Activated CD8-positive, alpha-beta T cell treated with anti-CD3 and anti-CD28 coated beads, Interleukin-2, amount 10 ng/mL, durations not matched to agents 7 days and 5 days (primary cell): ENCODE results near the gene UBE2J1. TPM values are rescaled to one million over a fixed set of nuclear protein-coding genes. Genes with fewer than 3 reads are reported as not detected.
"Not testable (repeated sequence)": the region's sequence is repeated elsewhere in the genome, so short reads cannot be mapped to it uniquely, and the experiment has no call there.

Source experiments
- ATAC-seq: fragments of 150-1000 bp; cut with Tn5 transposase; one replicate; pipeline ENCODE4 v1.10.0; 2021; ENCODE audit warnings: moderate library complexity
- CTCF ChIA-PET: fragments of 350-600 bp; sonication (Branson Sonifier 250); formaldehyde crosslinking; loops from one replicate; lab custom pipeline; 2021; ENCODE audit warnings: antibody characterized with exemption; lab: Charles Lee
- POLR2A ChIA-PET: fragments of 350-600 bp; sonication (Branson Sonifier 250); formaldehyde crosslinking; loops from one replicate; lab custom pipeline; 2021; ENCODE audit warnings: antibody characterized with exemption; lab: Charles Lee
- DNase-seq: peaks from one replicate; pipeline ENCODE4 v3.0.0-alpha.2; 2020
- H3K27ac Mint-ChIP-seq: one replicate; pipeline ENCODE4 v1.8.0; 2021; ENCODE audit warnings: mild to moderate bottlenecking, mixed read lengths
- H3K27me3 Mint-ChIP-seq: one replicate; pipeline ENCODE4 v1.8.0; 2021; ENCODE audit warnings: low read depth, mixed read lengths
- H3K36me3 Mint-ChIP-seq: one replicate; pipeline ENCODE4 v1.8.0; 2021; ENCODE audit warnings: low read depth, mixed read lengths
- H3K4me1 Mint-ChIP-seq: one replicate; pipeline ENCODE4 v1.8.0; 2021; ENCODE audit warnings: low read depth, mixed read lengths
- H3K4me3 Mint-ChIP-seq: one replicate; pipeline ENCODE4 v1.8.0; 2021; ENCODE audit warnings: mild to moderate bottlenecking, mixed read lengths
- H3K9me3 Mint-ChIP-seq: one replicate; pipeline ENCODE4 v1.8.0; 2022; ENCODE audit warnings: mixed read lengths; ENCODE audit not compliant: insufficient read depth
- total RNA-seq, 2 experiments: library from RNA; stranded (reverse); gene quantifications; one replicate each; pipeline ENCODE4 v1.2.3, GENCODE V29; 2021

The UBE2J1 gene
- total RNA-seq, 2 experiments from 2014 or later, result 30.1 to 30.3 TPM

DNA sequence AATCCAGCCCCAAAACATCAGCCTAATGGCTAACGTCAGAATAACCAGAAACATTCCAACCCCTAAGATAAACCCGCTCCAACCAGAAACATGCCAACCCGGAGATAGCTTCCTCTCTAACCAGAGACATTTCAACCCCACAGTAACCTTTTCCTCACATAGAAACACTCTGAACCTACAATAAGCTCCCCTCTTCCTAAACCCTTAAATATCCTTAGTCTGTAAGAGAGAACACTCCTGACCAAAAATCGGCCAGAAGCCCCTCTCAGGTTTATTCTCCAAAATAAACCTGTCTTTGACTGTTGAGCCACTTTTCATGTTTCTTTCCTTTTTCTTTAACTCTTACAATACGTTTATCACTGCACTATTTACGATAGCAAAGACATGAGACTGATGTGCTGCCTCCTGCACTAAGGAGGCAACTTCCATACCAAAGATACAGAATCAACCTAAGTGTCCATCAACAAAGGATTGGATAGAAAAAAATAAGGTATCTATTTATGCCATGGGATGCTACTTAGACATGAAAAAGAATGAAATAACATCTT, 32.4 kb downstream of the UBE2J1 start:
- CTCF ChIA-PET, result interaction anchor here (1.3 kb wide), 1 partner anchor 56 kb away, joined by 3 read pairs; no protein-coding TSS in a partner anchor
- Mint-ChIP-seq H3K9me3 (no peaks in the 10 kb centered on the region), H3K27ac (no peak overlapping the region), H3K27me3 (no peaks in the 10 kb centered on the region), H3K4me3 (no peak overlapping the region), H3K4me1 (no peaks in the 10 kb centered on the region), H3K36me3 (peaks cover 7% of the 10 kb centered on the region)
- no peak for ATAC-seq
- POLR2A ChIA-PET, result no interaction called here
- DNase-seq, result no peak

DNA sequence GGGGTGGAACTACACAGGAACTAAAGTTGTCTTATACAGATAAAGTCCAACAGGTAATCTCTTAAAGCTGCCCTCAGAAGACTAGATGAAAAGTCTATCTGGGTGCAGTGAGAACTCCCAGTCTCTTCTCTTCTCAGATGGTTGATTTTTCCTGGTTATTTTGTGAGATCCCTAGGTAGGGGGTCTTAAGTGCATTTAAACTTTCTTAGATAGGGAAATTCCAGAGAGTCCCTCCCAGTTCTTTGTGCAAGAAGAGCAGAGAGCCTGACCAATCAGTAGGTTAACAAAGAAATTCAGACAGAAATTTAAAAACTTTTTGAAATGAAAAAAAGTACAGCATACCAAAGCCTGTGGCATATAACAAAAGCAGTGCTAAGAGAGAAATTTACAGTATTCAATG, 35.5 kb downstream of the UBE2J1 start:
- Mint-ChIP-seq H3K4me1 (no peaks in the 10 kb centered on the region), H3K9me3 (no peaks in the 10 kb centered on the region), H3K36me3 (peaks cover 7% of the 10 kb centered on the region), H3K4me3 (no peak overlapping the region), H3K27ac (no peak overlapping the region), H3K27me3 (peaks cover 2% of the 10 kb centered on the region)
- no peak for DNase-seq
- ChIA-PET CTCF (interaction anchor here (0.6 kb wide), 1 partner anchor 35 kb away, joined by 3 read pairs; no protein-coding TSS in a partner anchor), POLR2A (no interaction called here)
- no peak for ATAC-seq

DNA sequence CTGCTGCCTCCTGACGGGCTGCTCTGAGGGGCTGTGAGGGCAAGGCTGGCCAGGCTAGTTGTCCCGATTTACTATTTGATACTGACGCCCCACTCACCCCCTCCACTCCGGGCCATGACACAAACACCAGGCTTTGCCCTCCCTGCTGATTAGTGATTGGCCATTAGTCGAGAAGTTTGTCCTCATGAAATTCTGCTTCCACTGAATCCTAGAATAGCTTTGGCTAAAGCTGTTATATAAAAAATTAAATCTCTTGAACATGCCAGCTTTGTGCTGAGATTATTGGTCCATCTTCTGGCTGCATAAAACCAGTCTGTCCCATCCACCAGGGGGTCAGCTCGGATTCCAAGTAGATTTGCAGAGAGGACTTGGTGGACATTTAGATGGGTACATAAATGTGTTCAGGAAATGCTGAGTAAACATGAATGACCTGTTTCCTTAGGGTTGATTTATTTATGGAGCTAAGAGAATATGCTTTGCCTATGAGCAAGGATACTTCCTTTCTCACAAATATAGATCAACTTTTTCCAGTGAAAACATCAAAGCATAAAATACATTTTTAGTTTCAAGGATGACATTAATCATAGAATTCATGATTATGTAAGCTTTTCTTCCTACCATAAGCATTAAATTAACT, 37.2 kb downstream of the UBE2J1 start, which contains the start of gene GABRR2:
Gene GABRR2 (minus strand): TSS at position 51 of the 637 bp plus-strand sequence. CDS start 134 bp downstream, outside the sequence.
- ChIA-PET CTCF (no interaction called here), POLR2A (interaction anchor here (0.6 kb wide), 1 partner anchor 13 kb away, joined by 3 read pairs; no protein-coding TSS in a partner anchor)
- Mint-ChIP-seq H3K9me3 (no peaks in the 10 kb centered on the region), H3K27ac (no peak within 1 kb of the TSS), H3K27me3 (peaks cover 2% of the 10 kb centered on the region), H3K36me3 (peaks cover 7% of the 10 kb centered on the region), H3K4me1 (no peaks in the 10 kb centered on the region), H3K4me3 (no peak within 1 kb of the TSS)
- no peak for DNase-seq
- ATAC-seq, result no peak

DNA sequence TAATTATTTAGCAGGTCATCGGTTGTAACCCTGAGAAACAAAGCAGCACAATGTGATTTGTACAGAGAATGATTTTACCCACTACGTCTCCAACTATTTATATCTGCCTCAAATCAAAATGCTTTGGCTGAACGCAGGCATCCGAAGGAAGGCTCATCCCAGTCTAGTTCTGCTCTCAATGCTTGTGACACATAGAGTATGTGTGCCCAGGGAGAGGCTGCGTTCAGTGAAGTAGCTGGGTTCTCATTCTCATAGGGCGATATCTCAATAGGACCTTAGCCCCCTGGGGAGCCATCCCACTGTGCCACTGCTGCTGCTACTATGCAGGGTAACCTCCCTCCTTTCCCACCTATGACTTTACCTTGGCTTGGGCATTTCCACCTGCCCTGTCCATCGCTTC, 37.8 kb downstream of the UBE2J1 start:
- ATAC-seq (no peak), DNase-seq (no peak)
- Mint-ChIP-seq H3K27ac (no peak overlapping the region), H3K36me3 (peaks cover 2% of the 10 kb centered on the region), H3K4me1 (no peaks in the 10 kb centered on the region), H3K27me3 (peaks cover 2% of the 10 kb centered on the region), H3K4me3 (no peak overlapping the region), H3K9me3 (no peaks in the 10 kb centered on the region)
- ChIA-PET POLR2A (no interaction called here), CTCF (no interaction called here)

DNA sequence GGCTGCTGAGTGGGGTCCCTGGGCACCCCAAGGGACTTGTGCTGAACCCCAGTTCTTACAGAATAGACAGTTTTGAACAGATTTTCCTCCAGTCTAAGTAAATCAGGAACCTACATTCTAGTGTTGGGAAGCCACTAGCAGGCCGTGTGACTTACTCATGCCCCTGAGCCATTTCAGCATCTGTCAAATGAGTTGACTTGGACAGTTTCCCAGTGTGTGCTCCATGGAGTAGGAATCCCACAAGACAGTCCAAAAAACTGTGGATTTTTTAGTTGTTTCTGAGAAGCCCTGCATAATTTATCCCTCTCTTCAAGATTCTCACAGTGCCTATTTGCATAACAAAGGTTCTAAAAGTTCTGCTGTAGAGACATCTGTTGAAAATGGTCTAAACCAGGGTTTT, 39.5 kb downstream of the UBE2J1 start:
- peaks cover 4% of the 10 kb centered on the region for H3K27me3 Mint-ChIP-seq

DNA sequence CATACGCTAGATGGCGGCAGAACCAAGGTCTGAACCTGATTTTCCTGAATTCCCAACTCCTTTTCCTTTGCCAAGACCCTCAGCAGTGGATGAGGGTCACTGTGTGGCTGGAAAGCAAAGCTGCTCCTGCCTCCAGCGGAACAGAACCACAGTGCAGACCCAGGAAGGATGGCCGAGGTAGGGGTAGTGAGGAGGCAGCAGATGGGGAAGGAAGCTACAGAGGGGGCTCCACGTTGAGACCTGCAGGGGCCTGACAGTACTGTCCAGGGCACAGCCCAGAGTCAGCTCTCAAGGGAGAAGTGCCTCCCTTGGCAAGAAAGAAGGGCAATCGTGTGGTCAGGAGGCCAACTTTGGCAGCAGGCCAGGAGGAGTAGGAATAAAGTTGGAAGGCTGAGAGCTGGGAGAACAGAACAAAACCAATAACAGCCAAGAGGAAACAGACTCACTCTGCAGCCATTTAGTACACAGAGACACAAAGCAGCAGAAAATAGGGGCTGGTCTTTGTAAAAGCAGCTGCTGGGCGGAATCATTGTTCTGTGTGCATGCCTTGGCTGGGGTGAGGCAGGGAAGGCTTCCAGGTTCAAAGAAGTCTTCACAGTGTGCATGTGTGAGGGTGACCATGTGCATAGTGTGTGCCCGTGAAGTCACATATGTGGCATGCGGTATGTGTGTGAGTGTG, 40.5 kb downstream of the UBE2J1 start:
- peaks cover 4% of the 10 kb centered on the region for H3K27me3 Mint-ChIP-seq
- DNase-seq, result no peak
- CTCF ChIA-PET, result interaction anchor here (0.8 to 1.5 kb wide), 3 partner anchors 10 to 60 kb away, joined by 3 to 6 read pairs (median 4); no protein-coding TSS in a partner anchor
- POLR2A ChIA-PET, result interaction anchor here (0.6 kb wide), 1 partner anchor 716 kb away, joined by 3 read pairs; no protein-coding TSS in a partner anchor
- H3K4me1 Mint-ChIP-seq, result no peaks in the 10 kb centered on the region
- no peak overlapping the region for H3K27ac Mint-ChIP-seq
- H3K4me3 Mint-ChIP-seq, result no peak overlapping the region
- H3K9me3 Mint-ChIP-seq, result no peaks in the 10 kb centered on the region
- no peak for ATAC-seq
- no peaks in the 10 kb centered on the region for H3K36me3 Mint-ChIP-seq

More for the DNA sequence above, 39.5 kb downstream of the UBE2J1 start:
- H3K27ac Mint-ChIP-seq, result no peak overlapping the region
- ATAC-seq (no peak), DNase-seq (no peak)
- no peak overlapping the region for H3K4me3 Mint-ChIP-seq
- H3K36me3 Mint-ChIP-seq, result no peaks in the 10 kb centered on the region
- POLR2A ChIA-PET, result no interaction called here
- H3K4me1 Mint-ChIP-seq, result no peaks in the 10 kb centered on the region
- H3K9me3 Mint-ChIP-seq, result no peaks in the 10 kb centered on the region
- CTCF ChIA-PET, result interaction anchor here (1.5 kb wide), 1 partner anchor 59 kb away, joined by 6 read pairs; no protein-coding TSS in a partner anchor

DNA sequence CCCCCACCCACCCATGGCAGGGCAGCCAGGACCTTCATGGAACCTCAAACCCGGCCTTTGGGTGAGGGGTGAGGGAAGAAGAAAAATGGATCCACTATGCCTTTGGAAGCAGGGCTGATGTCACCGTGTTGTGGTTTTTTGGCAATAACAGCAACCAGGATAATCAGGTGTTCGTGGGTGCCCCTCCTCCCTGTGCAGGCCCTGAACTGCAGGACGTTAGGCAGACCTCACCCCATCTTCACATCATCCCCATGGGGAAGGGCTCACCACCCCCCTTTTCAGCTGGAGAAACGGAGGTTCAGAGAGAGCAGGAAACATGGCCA, 41.0 kb downstream of the UBE2J1 start:
- H3K4me3 Mint-ChIP-seq, result no peak overlapping the region
- DNase-seq (no peak), ATAC-seq (no peak)
- H3K36me3 Mint-ChIP-seq, result no peaks in the 10 kb centered on the region
- H3K27me3 Mint-ChIP-seq, result peaks cover 5% of the 10 kb centered on the region
- H3K27ac Mint-ChIP-seq, result no peak overlapping the region
- ChIA-PET CTCF (interaction anchor here (0.8 to 1.5 kb wide), 3 partner anchors 10 to 60 kb away, joined by 3 to 6 read pairs (median 4); no protein-coding TSS in a partner anchor), POLR2A (no interaction called here)
- no peaks in the 10 kb centered on the region for H3K4me1 Mint-ChIP-seq
- H3K9me3 Mint-ChIP-seq, result no peaks in the 10 kb centered on the region

DNA sequence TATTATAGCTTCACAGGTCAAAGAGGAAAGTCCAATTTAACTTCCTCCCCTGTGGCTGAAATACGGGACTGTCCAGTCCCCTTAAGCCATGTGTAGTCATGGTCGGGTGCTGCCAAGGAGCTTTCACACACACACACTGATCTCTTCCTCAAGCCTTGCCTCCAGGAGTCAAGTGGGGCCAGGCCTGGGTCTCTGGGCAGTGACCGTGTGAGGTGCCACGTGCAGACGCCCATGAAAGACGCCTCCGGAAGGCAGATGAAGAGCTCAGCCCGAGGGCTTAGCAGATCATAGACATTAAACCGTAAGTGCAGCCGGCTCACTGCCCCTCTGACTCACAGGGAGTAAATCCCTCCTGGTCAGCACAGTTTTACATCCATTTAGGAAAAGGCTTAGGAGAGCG, 41.6 kb downstream of the UBE2J1 start:
- Mint-ChIP-seq H3K27ac (no peak overlapping the region), H3K27me3 (peaks cover 7% of the 10 kb centered on the region), H3K4me1 (no peaks in the 10 kb centered on the region), H3K9me3 (no peaks in the 10 kb centered on the region), H3K36me3 (no peaks in the 10 kb centered on the region), H3K4me3 (no peak overlapping the region)
- DNase-seq (no peak), ATAC-seq (no peak)
- ChIA-PET POLR2A (no interaction called here), CTCF (interaction anchor here (1.2 kb wide), 1 partner anchor 57 kb away, joined by 4 read pairs; no protein-coding TSS in a partner anchor)

DNA sequence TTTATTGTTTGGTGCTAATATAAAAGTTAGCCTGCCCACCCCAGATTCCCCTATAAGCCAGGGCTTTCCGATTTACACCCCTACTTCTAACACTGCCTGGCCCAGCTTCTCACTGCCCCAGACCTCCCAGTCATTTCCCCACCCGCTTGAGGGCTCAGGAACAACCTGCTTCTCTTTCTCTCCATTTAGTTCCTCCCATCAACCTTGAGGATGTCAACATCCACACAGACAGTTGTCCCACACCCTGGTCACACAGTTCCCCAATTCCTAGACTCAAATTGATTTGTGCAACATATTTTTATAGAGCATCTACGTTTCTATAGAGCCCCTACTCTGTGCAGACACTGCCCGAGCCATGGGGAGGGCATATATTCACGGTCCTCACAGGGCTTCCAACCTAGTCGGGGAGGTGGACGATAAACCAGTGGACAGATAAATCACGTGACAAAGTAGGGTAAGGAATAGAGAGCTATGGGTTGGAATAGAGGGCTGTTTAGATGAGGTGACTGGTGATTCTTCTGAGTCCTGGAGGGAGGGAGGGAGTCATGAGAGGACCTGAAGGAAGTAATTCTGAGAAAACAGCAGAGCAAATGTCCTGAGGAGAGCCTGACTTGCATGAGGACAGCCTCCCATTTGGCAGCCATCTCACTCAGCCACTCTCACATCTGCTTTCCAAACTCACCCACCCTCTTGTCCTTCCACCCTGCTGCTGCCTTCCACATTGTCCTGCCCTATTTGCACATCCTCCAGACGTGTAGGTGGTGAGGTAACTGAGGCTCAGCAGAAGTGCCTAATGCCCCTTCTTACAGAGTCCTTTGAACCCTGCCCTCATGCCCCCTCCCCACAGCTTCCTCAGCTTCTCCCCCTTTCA, 43.8 kb downstream of the UBE2J1 start:
- POLR2A ChIA-PET, result no interaction called here
- Mint-ChIP-seq H3K4me1 (no peaks in the 10 kb centered on the region), H3K27me3 (peaks cover 11% of the 10 kb centered on the region), H3K36me3 (no peaks in the 10 kb centered on the region), H3K27ac (no peak overlapping the region), H3K4me3 (no peak overlapping the region), H3K9me3 (no peaks in the 10 kb centered on the region)
- ATAC-seq (no peak), DNase-seq (no peak)
- CTCF ChIA-PET, result interaction anchor here (2.3 kb wide), 1 partner anchor 27 kb away, joined by 6 read pairs; no protein-coding TSS in a partner anchor

DNA sequence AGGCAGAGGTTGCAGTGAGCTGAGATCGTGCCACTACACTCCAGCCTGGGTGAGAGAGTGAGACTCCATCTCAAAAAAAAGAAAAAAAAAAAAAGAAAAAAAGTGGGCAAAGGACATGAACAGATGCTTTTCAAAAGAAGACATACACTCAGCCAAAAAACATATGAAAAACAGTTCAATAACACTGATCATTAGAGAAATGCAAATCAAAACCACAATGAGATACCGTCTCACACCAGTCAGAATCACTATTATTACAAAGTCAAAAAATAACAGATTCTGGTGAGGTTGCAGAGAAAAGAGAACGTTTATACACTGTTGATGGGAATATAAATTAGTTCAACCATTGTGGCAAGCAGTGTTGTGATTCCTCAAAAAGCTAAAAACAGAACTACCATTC, 48.0 kb downstream of the UBE2J1 start:
- ATAC-seq, H3K9me3 Mint-ChIP-seq, H3K4me1 Mint-ChIP-seq, POLR2A ChIA-PET, H3K4me3 Mint-ChIP-seq, H3K36me3 Mint-ChIP-seq, H3K27ac Mint-ChIP-seq, DNase-seq, H3K27me3 Mint-ChIP-seq: not testable (repeated sequence)
- CTCF ChIA-PET, result interaction anchor here (0.8 to 1.4 kb wide), 2 partner anchors 46 to 418 kb away, joined by 3 read pairs; no protein-coding TSS in a partner anchor

DNA sequence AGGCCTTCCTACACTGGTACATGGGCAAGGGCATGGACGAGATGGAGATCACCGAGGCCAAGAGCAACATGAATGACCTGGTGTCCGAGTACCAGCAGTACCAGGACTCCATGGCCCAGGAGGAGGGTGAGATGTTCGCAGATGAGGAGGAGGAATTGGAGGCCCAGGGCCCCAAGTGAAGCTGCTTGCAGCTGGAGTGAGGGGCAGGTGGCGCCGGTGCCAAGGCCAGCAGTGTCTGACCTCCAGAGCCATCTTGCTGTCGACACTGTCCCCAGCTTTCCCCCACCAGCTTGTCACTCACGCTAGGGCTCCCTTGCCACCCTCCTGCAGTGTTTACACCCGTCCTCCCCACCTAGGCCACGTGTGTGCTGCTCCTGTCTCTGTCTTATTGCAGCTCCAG, 49.6 kb downstream of the UBE2J1 start:
- H3K9me3 Mint-ChIP-seq, result no peaks in the 10 kb centered on the region
- peaks cover 13% of the 10 kb centered on the region for H3K4me1 Mint-ChIP-seq
- DNase-seq (no peak), ATAC-seq (no peak)
- no peak overlapping the region for H3K4me3 Mint-ChIP-seq
- H3K27ac Mint-ChIP-seq, result no peak overlapping the region
- H3K36me3 Mint-ChIP-seq, result no peaks in the 10 kb centered on the region
- ChIA-PET POLR2A (no interaction called here), CTCF (interaction anchor here (0.8 kb wide), 2 partner anchors 54 to 320 kb away, joined by 3 read pairs; no protein-coding TSS in a partner anchor)
- peaks cover 7% of the 10 kb centered on the region for H3K27me3 Mint-ChIP-seq
